NCI-H82 treated with DMSO at 0.1 percent for 48 hours (cell line): Measurements from ENCODE around the gene ROR1.
"Not testable (repeated sequence)": the region's sequence is repeated elsewhere in the genome, so short reads cannot be mapped to it uniquely, and the experiment has no call there.

ENCODE experiments used
- DNase-seq: peaks from one replicate; lab custom pipeline; 2025; ENCODE audit not compliant: unreplicated experiment; lab: John Stamatoyannopoulos, UW

Gene ROR1

DNA sequence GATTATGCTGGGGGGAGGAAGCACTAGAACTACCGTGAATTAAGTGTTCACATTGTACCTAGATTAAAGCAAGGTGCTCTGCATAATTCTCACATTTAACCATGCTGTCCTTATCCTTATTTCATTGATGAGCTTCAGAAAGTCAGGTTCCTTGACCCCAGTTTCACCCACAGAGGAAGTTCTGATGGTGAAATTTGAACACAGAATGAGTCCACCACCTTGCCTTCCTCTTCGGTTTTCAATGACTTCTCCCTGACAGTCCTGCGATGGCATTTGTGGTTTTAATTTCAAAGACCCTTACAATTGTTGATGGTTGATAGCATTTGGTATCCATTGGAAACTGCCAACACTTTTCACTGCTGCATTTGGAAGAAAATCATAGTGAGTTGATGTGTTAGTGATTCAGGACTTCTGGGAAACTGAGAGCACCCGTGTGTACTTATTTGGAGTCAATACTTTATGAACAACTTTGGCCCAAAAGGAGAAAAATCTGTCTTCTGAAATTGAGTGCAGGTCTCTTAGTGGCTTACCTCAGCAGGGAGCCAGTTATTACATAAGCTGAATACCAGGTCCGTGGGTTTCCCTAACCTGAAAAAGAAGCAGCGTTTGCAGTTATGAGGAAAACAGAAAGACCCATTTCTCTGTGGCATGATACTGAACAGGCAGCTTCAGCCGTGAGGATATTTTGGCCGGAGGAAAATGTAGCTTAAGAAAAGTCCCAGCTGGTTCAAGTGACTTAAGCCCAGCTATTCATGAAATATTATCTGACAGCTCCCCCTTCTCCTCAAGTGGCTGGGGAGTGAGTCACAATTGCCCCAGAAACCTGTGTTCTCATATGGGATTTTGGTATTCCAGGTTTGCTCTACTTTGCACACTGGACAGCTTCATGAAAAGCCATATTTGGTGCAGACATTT lies 47.5 kb downstream of the ROR1 start:
- peak; percentile 27 for DNase-seq

DNA sequence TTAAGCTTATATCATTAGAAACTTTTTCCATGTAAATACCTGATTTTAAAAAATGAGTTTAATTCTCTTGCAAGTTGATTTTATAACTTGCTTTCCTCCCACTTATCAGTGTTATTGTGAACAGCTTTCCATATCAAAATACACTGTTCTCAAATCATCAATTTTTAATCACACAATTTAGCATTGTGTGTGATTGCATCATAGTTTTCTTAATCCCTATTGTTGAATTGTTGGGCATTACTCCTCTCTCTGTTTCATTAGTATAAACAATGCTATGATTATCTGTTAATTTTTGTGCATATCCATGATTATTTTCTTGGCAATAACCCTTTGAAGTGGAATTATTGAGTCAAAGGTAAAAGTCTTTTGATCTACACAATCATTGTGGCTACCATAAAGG lies 48.7 kb downstream of the ROR1 start:
- DNase-seq: no peak

DNA sequence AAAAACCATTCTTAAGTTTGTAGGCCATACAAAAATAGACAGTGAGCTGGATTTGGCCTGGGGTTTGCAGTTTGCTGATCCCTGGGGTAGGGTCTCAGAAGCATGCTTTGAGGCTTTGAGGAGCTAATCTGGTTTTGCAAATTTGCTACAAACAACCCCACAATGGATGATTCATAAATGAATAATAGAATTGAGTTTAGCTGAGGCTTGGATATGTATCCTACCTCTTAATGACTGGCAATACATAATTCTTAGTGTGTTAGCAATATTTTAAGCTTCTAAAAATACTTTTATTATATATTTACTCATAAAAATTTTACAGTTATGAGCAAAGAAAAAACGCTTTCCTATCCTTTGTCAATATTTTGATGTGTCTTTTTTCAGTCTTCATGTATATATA lies 50.6 kb downstream of the ROR1 start:
- DNase-seq: no peak

DNA sequence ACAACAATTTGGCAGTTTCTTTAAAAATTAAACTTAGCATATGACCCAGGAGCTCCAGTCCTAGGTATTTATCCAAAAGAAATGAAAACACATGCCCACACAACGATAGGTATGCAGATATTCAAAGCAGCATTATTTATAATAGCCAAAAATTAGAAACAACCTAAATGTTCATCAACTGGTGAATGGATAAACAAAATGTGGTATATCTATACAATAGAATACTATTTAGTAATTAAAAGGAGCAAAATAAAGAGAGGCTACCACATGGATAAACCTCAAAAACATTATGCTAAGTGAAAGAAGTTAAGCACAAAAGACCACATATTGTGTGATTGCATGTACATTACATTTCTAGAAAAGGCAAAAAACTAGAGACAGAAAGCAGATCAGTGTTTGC lies 51.3 kb downstream of the ROR1 start:
- DNase-seq: no peak

DNA sequence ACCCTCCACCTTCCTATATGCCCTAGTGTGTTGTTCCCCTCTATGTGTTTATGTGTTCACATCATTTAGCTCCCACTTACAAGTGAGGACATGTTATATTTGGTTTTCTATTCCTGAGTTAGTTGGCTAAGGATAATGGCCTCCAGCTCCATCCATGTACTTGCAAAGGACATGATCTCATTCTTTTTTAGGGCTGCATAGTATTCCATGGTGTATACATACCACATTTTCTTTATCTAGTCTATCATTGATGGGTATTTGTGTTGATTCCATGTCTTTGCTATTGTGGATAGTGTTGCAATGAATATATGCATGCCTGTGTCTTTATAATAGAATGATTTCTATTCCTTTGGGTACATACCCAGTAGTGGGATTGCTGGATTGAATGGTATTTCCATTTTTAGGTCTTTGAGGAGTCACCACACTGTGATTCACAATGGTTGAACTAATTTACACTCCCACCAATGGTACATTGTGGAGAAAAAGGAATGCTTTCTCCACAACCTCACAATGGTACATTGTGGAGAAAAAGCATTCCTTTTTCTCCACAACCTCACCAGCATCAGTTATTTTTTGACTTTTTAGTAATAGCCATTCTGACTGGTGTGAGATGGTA lies 52.5 kb downstream of the ROR1 start:
- not testable (repeated sequence) for DNase-seq

DNA sequence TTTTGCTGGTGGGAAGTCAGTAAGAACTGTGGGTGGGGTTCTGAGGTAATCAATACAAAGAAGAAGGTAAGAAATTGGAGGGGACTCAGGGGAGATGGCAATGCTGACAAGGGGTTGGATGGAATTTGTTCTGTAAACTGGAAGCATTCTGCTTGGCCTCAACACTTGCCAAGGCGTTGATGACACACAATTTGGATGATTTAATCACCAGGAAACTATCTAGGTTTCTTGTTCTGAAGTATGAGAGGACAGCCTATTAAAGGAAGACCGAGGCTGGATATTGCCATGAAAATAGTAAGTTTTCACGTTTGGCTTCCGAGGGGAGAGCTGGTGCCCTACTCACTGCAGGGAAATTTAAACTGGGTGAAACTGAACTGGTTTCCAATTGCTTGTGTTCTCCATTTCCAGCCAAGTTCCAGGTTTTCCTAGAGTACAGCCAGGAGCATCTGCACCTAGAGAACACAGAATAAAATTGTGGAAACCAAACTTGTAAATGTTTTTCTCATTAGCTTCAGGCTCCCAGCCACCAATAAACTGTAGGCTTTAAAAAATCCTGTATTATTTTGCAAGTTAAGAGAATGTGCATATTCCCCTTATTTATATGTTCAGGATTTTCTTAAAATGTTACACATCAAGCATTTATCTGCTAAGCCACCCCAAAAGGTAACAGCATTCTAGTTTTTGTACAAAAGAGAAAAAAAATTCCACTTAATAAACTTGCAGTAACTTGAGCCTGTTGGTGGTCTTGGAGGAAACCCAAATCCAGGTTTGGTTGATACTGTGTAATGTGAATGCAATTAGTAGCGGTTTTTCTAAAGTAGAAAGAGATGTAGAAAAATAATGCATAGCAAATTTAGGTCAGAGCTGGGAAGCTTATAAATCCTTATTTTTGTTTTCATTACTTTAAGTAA lies 53.8 kb downstream of the ROR1 start:
- no peak for DNase-seq

DNA sequence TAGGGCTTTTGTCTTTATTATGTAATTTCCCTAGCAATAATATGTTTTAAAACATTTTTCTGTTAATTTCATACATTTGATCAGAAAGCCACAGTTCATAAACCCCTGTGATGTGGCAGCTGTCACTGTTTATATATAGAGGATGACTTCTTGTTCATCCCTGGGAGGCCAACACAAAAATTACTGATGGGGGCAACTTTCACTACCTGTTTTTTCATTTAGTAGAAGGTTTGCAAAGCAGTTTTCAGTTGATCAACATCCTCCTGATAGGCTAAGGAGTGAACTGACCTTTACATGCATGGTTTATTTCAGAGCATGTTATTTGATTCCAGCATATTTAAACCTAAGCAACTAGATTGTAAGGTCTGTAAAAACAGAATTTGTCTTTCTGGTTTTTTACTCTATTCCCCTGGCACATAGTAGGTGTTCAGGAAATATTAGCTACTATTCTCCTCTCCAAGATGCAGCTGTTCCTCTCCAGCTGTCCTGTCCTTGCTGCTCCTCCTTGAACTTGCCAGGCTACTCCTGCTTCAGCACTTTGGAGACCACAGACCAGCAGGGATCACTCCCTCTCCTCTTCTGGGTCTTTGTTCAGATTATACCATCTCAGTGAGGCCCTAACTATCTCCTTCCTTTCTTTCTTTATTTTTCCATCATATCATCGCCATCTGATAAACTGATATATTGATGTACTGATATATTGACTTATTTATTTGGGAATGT lies 54.7 kb downstream of the ROR1 start:
- no peak for DNase-seq

DNA sequence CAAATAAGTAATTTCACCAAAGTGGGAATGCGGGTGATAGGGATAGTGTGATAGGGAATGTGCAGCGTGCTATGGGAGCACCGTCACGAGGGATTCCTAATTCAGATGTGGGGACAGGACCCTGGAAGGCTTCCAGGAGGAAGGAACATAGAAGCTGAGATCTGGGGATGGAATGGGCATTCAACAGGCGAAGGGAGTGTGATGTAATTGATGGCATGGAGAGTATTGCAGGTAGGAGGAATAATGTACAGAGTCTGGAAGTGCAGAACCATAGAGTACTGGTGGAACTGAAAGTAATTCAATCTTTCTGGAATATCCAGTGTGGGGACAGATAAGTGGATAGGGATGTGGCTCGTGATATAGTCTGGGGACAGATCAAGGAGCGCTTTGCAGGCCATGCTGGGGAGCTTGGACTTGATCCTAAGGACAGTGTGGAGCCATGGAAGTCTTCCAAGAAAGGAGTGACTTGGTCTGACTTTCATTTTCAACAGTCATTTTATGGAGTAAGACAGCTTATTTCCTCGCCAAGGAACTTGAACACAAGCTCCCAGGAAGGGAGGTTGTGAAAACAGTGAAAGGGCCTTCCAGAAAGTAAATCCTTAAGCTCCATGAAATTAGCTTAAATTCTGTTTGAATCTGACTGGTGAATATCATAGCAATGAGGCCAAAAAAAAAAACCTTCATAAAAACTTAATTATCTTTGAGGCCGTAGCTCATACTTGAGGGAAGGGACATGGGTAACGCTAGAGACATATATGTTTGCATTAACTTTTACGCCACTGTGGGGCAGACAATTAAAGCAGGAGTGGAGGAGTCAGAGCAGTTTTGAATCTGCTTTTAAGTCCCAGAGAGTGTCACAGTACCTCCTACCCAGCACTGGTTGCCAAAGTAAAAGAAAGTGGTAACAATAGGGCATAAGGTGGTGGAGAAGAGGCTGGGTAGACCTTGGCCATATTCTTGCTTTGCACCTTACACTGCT lies 55.8 kb downstream of the ROR1 start:
- DNase-seq: no peak

DNA sequence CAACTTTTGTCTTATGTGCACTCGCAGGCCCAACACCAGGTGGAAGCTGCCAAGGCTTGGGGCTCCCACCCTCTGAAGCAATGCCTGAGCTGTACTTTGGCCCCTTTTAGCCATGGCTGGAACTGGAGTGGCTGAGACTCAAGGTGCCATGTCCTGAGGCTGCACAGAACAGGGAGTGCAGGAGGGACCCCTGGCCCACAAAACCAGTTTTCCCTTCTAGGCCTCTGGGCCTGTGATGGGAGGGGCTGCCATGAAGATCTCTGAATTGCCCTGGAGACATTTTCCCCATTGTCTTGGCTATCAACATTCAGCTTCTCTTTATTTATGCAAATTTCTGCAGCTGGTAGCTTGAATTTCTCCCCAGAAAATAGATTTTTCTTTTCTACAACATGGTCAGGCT lies 57.6 kb downstream of the ROR1 start:
- no peak for DNase-seq

DNA sequence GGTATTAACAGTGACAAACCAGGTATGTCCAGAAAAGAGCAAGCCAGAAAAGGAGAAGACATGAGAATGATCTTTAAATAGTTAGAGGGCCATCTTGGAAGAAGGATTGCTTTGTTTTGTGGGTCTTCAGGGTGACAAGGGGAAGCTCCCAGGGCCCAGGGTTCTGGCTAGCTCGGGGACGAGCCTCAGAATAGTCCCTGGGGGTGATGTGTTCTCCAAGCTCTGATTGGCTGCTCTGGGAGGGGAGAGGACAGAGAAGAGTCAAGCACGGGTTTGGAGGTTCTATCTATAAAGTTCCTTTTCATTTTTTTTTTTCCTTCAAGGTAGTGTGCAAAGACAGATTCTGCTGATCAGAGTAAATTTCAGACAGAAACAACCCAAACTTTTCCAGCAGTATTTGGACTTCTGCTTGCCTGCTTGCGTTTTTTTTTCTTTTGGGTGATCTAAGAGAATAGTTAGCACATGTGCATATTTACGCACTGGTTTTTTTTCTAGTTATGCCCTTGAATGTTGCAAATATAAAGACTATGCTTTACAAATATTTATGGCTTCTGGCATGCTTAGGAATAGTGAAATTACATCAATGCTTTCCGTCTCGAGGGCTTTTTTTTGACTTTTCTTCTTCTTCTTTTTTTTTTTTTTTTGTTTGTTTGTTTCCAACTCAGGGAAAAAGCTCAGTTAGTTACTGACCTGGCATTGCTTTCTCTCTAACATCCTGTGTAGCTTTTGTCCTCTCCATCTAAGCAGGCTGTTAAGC lies 59.7 kb downstream of the ROR1 start:
- no peak for DNase-seq

DNA sequence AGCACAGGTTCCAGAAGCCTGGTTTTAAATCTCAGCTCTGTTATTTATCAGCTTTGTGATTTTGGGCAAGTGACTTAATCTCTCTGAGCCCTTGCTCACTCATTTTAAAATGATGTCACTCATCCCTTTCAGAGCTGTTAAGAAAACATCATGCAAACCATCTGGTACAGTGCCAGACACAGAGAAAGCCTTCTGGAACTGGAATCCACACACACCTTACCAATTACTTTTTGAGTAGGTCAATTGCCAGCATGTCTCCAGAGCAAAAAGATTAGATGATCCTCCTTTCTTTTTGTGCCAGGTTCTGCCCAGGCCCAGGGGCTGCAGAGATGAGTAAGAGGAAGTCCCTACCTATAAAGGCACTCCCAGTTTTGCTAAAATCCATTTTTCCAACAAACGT lies 61.3 kb downstream of the ROR1 start:
- peak; percentile 47 for DNase-seq

DNA sequence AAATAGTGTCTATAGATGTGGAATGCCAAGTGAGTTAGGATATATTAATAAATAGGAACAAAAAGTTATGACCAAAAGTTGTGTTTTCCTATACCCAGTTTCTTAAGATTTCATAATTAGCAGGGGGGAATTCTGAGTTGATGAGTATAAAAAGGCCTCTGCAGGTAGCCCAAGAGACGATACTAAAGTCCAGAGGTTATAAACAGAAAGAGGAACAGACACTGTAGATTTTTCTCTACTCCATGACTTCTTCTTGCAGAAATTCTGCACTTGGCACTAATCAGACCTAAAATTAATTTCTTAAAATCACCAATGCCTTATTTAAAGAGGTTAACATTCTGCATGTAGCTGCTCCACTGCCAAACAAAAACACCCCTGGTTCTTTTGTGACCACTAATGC lies 62.6 kb downstream of the ROR1 start:
- no peak for DNase-seq

DNA sequence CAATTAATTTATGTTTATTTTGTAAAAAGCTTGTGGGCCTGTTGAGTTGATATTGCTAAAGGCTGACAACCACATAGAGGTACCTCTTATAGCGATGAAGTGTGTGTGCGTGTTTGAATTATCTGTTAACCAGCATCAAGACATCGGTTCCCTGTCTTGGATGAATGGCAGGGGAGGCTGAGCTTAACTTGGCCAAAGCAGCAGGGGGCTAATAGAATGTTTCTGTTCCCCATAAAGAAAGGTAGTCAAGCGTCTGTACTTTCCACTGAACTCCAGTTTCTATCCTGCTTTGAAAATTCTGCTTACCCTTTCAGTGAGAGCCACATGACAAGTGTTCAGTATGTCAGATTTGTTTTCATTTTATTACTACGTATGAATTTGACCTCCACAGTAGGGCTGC lies 63.0 kb downstream of the ROR1 start:
- DNase-seq: no peak

DNA sequence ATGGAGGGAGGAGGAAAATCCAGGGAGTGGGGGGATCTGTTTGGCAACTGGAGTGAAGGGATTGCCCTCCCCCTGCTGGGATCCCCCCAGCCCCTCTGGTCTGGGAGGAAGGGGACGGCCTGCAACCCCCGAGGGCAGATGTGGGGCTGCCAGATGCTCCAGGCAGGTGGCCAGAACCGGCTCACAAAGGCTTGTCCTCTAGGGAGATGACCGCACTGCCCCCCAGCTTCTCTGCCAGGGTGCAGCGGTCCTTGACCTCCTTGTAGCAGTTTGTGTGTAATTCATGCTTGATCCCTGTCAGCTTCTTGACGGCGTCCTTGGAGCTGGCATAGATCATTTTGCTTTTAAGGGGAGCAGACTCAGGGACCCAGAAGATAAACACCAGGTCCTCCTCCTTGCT lies 69.2 kb downstream of the ROR1 start:
- DNase-seq: no peak

DNA sequence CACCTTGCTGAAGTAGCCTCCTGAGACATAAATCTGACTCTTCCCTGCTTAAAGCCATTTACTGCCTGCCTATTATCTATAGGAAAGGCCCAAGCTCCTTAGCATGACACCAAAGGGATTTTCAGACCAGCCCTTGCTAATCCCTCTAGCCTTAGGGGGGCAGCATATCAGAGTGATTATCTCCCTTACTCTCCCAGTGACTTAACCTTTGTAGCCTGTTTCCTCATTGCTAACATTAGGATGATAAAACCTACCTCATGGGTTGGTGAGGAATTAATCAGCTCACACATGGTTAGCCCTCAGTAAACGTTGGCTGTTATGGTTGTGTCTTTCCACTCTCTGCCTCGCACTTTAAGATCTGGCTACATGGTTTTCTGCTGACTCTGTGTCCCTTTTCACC lies 70.1 kb downstream of the ROR1 start:
- peak; percentile 96 for DNase-seq

DNA sequence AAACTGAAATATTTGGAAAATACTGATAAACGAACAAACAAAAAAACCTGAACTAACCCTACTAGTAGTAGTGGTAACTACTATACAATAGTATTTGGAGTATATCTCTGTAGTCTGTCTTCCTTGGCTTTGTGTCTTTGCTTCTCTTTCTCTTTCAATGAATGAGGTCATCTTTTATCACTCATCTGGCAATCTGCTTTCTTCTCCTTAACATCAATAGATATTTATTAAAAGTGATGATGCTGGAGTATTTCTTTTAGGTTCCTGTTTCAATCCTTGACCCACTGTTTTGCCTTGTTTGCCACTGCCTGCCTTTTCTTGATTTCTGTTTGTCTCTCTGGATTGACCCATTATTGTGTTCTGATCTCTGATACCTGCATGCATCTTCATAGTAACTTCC lies 71.5 kb downstream of the ROR1 start:
- no peak for DNase-seq

DNA sequence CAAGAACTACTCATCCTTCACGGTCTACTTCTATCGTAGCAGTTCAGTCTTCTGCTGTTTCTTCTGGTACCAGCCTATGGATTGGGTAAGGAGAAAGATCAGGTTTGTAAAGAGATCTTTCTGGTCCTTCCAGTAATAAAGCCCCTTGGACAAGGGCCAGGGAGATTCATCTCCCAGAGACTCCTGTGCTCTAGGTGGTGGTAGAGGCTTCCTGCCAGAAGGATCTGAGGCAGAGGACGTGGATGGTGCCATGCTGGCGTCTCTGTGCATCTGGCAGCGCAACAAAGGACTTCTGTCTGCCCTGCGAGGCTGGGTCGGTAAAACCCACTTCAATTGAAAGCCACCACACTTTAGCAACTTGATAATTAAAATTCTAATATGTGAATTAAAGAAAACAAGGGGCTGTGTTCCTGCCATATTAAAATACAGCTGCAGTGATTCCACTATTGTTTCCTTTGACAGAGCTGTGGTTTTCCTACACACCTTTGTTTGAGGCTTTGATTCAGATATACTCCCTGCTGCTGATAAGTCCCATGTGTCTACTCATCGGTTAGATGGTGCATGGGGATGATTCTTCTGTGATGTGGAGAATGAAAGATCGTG lies 73.6 kb downstream of the ROR1 start:
- no peak for DNase-seq

DNA sequence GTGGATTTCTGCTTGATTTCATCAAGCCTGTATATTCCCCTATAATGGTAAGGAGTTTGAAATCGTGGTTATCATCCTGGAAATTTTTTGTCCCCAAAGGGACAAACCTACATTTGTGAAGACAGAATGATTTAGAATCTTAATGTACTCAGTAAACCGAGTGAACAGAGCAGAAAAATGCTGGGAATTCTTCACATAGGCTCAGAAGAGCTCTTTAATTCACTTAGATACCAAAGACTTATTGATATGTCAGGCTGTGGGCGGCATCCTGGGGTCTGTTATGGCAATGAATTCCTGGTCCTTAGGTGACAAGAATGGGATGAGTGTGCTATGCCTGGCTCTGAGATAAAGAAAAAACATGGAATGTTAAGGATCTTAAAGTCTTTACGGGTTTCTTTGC lies 74.9 kb downstream of the ROR1 start:
- DNase-seq: no peak

DNA sequence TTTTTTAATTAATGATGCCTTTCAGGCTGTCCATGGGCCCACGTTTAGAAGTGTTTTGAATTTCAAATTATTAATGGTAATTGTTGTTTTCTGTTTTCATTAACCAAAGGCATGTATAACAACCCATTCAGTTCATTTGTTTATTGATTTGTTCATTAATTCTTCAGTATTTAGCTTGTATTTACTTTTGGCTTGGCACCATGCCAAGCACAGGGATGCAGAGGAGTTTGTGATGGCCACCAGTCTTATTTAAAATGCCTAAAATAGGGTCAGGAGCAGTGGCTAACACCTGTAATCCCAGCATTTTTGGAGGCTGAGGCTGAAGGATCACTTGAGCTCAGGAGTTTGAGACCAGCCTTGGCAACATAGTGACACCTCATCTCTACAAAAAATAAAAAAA lies 75.3 kb downstream of the ROR1 start:
- DNase-seq: no peak
